ENCODE measurements around the gene NGRN.

GRCh38 chr15:90227816-90228772, 37.4 kb upstream of the NGRN start:
- TF ChIP-seq CTCF (conservative IDR thresholded peaks at IDR 0.05; ENCODE audit: low read length), result no peak
- TF ChIP-seq EZH2phosphoT487 (IDR thresholded peaks at IDR 0.05; ENCODE audit: borderline replicate concordance, low read depth, low read length), result no peak

All from OCI-LY7 (cell line).